CD4-positive, alpha-beta T cell treated with Interleukin-4 for 1 hour (primary cell): ENCODE results near the gene ZNF521.

Experiments
- DNase-seq, 2 donors: peaks; one replicate each; pipeline ENCODE4 v3.0.0-alpha.2; 2020 to 2022

ZNF521 gene

DNA sequence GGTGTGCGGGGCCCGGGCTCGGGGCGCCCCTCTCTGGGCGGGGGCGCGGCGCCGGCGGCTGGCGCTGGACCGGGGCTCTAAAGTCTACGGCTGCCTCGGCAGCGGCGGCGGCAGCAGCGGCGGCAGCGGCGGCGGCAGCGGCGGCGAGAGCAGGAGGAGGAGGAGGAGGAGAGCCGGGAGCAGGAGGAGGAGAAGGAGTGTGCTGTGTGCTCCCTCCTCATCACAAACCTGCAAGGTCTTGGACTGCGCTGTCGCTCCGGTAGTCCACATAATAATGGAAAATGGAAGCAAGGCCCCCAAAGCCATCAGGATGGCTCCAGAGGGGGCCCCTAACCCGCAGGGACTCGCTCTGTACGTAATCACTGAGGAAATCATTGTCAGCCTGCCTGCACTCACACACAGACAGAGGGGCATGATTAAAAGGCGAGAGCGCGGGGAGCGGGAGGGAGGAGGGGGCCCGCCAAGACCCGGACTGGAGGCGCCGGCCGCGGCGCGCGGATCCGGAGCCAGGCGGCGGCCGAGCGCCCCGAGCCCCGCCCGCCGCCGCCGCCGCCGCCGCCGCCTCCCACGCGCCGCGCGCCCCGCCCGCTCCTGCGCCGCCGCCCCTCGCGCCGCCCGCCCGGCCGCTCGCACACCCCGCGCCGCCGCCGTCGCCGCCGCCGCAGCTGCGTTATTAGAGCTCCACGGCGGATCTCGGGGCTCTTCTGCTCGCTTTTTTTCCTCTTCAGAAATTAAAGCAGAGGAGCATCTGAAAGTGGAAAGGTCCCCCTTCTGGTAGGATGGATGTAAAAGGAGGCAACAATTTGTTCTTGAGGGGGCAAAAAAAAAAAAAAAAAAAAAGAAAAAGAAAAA lies at the start of gene ZNF521:
ZNF521 (minus strand) TSS at position 390 of the 852 bp plus-strand sequence. CDS start 1,220 bp downstream, outside the sequence.
- peak; percentile 31 to 58 for DNase-seq

GRCh38 chr18:25399554-25399953 lies 47.6 kb upstream of the ZNF521 start:
- no peak for DNase-seq

DNA sequence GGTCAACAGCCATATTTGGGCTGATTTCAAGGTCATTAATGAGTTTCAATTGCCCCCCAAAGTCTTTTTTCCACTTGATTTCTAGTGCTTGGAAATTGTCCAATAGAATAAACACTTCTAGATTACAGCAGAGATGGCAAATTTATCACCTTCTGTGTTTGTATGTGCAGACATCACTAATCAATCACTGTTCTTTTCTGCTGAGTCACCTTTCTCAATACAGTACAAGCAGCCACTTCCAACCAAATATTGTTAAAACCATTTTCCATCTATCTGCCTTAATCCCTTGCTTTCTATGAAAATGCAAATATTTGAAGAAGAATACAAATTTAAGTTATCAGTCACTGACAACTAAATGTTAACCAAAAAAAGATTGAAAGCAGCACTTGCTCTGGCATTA lies 40.2 kb upstream of the ZNF521 start:
- no peak for DNase-seq

GRCh38 chr18:25373432-25374179 lies 21.6 kb upstream of the ZNF521 start:
- DNase-seq, result no peak

DNA sequence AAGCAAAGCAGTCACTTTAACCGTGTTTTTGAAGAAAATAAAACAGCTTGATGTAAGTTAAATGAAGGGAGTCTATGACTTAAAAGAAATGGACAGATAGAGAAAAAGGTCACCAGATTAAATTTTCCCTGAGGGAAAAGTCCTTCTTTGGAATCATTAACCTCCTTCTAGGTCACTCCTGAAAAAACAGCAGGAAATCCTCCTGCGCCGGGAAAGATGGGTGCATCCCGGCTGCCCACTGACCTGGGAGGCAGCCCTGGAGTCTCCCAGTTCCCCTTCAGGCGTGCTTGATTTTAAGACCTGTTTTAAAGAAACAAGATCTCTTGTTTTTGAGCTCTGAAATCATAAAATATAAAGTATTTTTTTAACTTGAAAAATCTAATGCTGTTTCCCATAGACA lies 18.4 kb upstream of the ZNF521 start:
- no peak for DNase-seq

GRCh38 chr18:25365242-25365641 lies 13.3 kb upstream of the ZNF521 start:
- DNase-seq, result no peak

DNA sequence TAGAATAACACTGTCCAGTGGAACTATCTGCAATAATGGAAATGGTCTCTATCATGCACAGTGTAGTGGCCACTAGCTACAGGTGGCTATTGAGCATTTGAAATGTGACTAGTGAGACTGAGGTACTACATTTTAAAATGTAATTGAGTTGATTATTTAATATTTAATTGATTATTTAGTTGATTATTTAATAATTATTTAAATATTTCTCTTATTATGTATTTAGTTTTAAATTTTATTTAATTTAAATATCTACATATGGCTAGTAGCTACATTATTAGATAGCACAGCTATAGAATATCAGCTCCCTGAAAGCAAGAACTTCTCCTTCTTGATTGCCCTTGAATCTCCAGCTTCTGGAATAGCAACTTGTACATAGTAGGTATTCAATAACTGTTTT lies 12.8 kb upstream of the ZNF521 start:
- DNase-seq, result no peak

GRCh38 chr18:25360301-25360899 lies 8.4 kb upstream of the ZNF521 start:
- no peak for DNase-seq

DNA sequence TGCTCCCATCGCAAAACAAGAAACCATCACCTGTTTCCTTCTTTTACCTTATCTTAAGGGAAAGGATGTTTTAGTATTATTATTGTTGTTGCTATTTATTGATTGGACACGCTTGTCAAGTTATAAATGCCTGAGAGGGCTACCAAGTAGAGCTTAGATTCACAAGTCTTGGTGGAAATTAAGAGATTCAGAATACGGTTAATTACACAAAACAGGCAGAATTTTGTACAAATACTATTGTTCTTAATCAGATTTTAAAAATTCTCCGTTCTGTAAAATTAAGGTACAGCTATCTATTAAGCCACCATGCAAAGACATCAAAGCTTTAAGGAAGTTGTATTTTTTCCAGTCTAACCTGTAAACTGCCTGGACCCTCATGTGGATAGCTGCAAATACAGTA lies 1.1 kb upstream of the ZNF521 start:
- DNase-seq, result no peak

- no peak for DNase-seq
Measured at GRCh38 chr18:25352629-25353005, 651 bp upstream of the ZNF521 start.

DNA sequence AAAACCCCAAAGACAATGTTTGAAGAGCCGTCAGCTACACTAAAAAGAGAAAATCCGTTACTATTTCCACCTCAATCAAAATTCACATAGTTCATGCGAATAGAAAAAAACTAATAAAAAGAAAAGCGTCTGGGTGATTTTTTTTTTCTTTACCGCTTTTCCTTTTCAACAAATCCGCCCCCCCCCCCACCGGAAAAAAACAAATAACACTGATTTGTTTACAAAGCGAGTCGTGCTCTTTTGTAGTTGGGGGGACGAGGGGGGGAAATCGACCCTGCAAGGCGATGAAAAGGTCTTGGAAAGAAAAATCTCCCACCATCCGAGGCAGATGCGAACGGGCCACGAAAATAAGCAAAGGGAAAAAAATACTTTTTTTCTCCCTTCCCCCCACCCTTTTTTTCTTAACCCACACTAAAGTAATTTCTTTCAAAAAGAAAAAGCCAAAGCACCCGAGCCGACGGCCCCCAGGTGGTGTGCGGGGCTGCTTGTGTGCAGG lies 638 bp downstream of the ZNF521 start:
- no peak for DNase-seq

DNA sequence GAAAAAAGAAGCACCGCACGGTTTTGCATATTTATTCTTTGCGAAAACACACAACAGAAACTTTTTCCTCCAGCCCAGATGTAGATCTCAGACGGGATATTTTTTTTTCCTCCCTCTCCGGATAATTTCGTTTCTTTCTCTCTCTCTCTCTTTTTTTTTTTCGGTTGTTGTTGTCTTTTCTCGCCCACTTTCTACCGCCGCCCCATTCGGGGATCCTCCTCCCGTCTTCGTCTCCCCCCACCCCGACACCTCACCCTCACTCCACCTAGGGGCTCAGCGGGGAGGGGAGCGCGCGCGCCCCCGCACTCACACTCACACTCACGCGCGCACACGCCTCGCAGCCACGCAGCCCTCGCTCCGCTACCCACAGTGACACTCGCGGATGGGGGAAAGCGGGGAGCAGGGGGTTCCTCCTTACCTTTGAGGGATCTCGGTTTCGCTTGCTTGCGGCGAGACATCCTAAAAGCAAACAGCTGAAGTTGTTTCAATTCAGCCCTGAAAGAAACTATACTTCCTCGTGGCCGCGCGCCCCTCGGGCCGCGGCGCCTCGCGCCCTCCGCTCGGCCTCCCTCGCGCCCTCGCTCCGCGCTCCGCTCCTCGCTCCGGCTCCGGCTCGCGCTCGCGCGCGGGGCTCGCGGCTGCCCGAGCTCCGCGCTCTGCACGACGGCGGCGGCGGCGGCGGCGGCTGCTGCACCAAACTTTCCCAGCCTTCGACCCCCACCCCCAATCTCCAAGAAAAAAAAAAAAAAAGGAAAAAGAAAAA lies 1.3 kb downstream of the ZNF521 start:
- peak in 1 of 2 donors; percentile 23 for DNase-seq

DNA sequence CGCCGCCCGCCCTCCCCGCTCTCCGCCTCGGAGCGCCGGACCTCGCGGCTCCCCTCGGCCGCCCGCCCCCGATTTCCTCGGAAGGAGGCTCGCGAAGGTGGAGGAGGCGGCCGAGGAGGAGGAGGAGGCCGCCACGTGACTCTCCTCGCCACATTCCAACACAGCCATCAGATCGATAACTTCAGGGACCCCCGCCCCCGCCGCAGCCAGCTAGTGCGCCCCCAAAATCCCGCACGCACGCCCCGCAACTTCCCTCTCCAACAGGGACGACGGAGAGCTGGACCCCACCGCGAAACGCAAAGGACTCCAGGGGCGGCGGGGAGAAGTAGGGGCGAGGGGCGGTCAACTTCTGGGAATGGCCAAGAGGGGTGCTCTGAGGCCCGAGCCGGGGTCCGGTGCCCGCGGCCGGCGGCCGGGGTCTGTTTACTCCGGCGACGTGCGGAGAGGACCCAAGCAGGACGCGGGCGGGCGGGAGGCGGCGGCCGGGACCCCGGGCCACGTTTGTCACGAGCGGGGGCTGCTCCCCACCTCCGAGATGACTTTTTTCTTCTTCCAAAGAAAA lies 2.0 kb downstream of the ZNF521 start:
- DNase-seq, result no peak

DNA sequence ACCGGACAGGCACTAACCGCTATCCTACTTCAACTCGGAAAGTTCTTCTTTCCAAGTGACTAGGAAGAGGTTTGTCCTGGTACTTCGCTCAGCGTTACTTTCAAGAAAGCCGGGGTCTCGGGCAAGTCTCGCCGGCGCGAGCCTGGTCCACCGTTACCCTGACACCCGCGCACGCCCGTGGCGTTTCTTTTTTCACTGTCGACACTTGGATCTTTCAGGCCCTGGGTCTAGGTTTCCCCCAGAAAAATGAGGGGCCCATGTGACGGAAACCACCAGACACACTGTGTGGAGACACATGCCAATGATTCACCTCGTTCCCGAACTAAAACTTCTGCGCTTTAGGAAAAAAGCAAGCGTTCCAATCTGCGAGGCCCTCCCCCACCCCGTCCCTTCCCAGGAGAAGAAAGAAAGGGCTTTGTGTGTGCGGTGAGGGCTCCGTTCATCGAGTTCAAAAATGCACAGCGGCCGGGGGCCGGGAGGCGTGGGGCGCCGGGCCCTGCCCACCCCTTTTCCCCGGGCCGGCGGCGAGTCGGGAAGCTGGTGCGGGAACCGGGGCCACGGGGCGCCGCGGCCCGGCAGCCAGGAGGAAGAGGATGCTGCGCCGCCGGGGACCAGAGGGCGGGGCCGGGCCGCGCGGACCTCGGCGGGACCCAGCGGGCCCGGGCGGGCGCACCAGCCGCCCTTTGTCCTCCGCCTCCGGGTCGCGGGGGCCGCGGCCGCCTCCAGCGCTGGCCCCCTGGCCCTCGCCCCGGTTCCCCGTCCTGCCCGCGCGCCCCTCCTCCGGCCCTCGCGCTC lies 2.6 kb downstream of the ZNF521 start:
- no peak for DNase-seq

GRCh38 chr18:25348386-25349130 lies 3.4 kb downstream of the ZNF521 start:
- no peak for DNase-seq

DNA sequence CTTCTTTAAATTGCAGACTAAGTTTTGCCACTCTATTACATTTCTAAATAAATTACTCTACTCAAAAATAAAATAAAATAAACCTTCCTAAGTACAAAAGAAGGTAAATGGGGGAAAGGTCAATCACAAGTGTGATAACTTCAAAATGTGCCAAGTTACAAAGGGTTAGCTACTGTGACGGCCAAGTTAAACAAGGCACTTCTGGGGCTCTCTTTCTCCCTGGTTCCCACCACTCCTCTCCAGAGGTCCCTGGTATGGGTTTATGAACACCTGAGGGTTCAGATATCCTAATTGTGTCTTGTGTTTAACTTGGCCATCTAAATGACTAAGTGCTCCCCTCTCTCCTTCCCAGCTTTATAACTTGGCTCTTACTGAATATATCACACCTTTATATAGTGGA lies 5.4 kb downstream of the ZNF521 start:
- DNase-seq, result no peak

- DNase-seq, result no peak
Measured at GRCh38 chr18:25345081-25345866, 6.7 kb downstream of the ZNF521 start.

- no peak for DNase-seq
Measured at GRCh38 chr18:25341831-25342230, 10.1 kb downstream of the ZNF521 start.

- DNase-seq, result no peak
Measured at GRCh38 chr18:25340762-25341161, 11.2 kb downstream of the ZNF521 start.

GRCh38 chr18:25335676-25336075 lies 16.3 kb downstream of the ZNF521 start:
- no peak for DNase-seq
